Activated CD8-positive, alpha-beta memory T cell treated with anti-CD3 and anti-CD28 coated beads for 4 hours (primary cell): ENCODE measurements around the gene CAP1.
A peak's percentile ranks its signal among the peaks of the same experiment; 100 is the strongest.
"Not testable (repeated sequence)": the region's sequence is repeated elsewhere in the genome, so short reads cannot be mapped to it uniquely, and the experiment has no call there.

Experiments used
- DNase-seq, 2 donors: peaks; one replicate each; pipeline ENCODE4 v3.0.0-alpha.2; 2020; ENCODE audit warnings: low read depth in 2 of 2

CAP1 gene, protein sequence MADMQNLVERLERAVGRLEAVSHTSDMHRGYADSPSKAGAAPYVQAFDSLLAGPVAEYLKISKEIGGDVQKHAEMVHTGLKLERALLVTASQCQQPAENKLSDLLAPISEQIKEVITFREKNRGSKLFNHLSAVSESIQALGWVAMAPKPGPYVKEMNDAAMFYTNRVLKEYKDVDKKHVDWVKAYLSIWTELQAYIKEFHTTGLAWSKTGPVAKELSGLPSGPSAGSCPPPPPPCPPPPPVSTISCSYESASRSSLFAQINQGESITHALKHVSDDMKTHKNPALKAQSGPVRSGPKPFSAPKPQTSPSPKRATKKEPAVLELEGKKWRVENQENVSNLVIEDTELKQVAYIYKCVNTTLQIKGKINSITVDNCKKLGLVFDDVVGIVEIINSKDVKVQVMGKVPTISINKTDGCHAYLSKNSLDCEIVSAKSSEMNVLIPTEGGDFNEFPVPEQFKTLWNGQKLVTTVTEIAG

GRCh38 chr1:40040511-40041465, at the start of gene CAP1:
Gene CAP1, plus strand, starts transcription at chr1:40040729. Its CDS starts 18,618 bp downstream, at chr1:40059347.
- peak; percentile 99 to 100 for DNase-seq

DNA sequence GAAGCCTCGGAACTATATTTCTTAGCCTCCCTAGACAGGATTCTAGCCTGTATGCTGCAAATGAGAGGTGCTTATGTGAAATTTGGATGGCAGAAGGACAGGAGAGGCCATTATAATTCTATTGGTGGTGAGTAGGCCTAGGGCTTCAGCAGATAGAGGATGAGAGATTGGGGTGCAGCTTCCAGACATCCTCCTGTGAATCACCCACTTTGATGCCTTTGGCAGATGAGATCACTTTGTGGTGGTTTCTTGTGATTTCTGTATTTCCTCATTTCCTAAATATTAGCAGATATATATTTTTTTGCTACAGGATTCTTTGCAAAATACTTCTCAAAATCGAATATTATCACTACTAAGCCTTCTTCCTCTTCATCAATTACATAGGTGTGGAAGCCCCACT, 48.3 kb upstream of the CAP1 start:
- DNase-seq, result no peak

DNA sequence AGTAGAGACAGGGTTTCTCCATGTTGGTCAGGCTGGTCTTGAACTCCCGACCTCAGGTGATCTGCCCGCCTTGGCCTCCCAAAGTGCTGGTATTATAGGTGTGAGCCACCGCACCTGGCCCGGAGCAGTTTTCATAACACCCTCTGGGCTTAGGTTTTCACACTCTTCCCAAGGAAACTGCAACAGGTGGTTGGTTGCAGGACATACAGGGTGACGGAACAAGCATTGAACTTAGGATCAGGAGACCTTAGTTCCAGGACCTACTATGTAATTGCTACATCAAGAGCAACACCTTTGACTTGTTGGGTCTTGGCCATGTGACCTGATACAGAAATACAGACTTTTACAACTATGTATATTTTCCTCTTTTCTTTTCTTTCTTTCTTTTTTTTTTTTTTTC, 47.6 kb upstream of the CAP1 start:
- DNase-seq, result no peak

- DNase-seq, result no peak
Measured at GRCh38 chr1:39995973-39996393, 44.5 kb upstream of the CAP1 start.

- DNase-seq, result no peak
Measured at GRCh38 chr1:39996396-39997004, 44.0 kb upstream of the CAP1 start.

- DNase-seq, result no peak
Measured at GRCh38 chr1:40001456-40001855, 39.1 kb upstream of the CAP1 start.

- DNase-seq, result no peak
Measured at GRCh38 chr1:40003156-40004093, 37.1 kb upstream of the CAP1 start.

- no peak for DNase-seq
Measured at GRCh38 chr1:40004857-40005256, 35.7 kb upstream of the CAP1 start.

DNA sequence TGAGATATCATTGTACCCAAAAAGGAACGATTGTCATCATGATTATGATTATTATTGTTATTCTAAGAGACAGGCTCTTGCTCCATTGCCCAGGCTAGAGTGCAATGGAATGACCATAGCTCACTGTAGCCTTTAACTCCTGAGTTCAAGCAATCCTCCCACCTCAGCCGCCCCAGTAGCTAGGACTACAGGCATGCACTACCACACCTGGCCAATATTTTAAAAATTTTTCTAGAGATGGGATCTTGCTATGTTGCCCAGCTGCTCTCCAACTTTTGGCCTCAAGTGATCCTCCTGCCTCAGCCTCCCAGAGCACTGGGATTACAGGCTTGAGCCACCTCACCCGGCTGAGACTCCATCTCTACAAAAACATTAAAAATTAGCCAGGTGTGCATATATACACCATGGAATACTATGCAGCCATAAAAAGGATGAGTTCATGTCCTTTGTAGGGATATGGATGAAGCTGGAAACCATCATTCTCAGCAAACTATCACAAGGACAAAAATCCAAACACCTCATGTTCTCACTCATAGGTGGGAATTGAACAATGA, 33.0 kb upstream of the CAP1 start:
- not testable (repeated sequence) for DNase-seq

DNA sequence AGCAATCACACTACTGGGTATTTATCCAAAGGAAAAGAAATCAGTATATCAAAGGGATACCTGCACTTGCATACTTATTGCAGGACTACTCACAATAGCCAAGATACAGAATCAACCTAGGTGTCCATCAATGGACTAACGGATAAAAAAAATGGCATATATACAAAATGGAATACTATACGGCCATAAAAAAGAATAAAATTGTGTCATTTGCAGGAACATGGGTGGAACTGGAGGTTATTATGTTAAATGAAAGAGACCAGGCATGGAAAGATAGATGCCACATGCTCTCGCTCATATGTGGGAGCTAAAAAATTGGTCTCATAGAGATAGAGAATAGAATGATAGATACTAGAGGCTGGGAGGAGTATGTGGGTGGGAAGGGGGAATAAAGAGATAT, 29.3 kb upstream of the CAP1 start:
- DNase-seq, result no peak

- DNase-seq, result no peak
Measured at GRCh38 chr1:40014253-40014706, 26.2 kb upstream of the CAP1 start.

DNA sequence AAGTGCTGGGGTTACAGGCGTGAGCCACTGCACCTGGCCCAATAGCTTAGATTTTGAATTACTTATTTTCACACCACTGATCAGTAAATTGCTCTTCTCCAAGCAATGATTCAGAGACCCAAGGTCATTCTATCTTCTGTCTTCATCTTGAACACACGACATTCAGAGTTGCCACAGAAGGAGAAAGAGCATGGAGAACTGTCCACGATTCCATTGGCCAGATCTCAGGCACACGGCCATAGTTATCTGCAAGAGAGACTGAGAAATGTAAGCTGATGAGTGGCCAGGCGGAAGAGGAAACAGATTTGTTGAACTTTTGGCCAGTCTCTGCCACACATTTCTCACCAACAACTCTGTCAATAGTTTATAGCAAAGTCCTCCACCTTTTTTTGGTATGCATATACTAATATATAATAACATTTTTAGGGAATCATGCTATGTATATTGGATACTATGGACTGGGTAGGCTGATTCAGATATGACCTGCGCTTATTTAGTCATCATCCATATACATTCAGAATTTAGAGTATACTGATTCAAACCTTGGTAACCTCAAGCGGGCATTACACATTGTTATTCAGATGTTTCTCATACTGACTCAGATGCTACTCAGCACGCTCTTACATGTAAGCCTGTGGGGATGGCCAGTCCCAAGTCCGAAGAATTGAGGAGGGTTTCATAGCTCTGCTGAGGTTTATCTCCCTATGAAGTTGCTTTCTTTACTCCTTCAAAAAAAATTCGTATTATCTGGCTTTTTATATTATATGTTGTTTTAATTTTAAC, 25.5 kb upstream of the CAP1 start:
- no peak for DNase-seq

DNA sequence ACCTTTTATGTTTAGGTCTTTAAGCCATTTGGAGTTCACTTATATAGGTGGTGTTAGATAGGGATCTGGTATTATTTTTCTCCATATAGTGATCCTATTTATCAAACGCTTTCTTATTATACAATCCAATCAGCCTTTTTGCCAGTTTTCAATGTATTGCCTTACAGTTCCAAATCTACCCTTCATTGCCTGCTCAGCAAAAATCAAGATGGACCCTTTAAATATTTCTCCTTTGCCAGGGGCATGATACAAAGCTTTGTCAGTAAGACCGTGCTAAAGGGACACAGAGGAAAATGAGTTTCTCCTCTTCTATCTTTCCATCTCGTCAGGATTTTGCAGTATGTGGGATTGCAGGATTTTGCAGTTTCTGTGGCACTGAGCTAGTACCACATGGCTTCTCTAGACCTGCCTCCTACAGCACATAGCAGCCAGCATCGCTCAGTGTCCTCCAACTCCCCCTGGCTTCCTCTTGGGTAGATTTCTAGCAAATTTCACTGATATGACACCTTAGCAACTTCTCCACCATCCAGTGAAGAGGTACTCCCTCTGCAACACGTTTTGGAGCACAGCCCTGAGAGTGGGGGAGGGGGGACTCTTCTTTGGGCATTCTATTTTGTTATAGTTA, 22.5 kb upstream of the CAP1 start:
- DNase-seq, result no peak

DNA sequence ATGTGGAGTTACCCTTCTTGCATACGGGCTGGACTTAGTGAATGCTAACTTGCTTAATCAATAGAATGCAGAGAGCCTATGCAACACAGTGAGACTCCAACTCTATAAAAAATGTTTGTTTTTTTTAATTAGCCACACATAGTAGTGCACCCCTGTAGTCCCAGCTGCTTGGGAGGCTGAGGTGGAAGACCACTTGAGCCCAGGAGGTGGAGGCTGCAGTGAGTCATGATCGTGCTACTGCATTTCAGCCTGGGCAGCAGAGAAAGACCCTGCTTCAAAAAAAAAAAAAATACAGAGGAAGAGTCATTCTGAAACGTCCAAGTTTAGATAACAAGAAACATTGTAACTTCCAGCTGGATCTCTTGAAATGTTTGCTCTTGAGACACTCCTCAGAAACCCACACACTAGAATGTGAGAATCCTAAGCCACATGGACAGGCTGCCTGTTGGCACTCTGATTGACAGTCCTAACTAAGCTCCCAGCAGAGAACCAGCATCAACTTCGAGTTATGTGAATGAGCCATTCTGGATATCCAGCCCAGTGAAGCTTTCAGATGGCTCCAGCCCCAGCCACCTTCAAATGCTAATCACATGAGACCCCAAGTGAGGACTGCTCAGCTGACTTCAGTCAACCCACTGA, 20.0 kb upstream of the CAP1 start:
- no peak for DNase-seq

GRCh38 chr1:40023379-40023944, 17.1 kb upstream of the CAP1 start:
- no peak for DNase-seq

GRCh38 chr1:40024671-40025070, 15.9 kb upstream of the CAP1 start:
- no peak for DNase-seq

DNA sequence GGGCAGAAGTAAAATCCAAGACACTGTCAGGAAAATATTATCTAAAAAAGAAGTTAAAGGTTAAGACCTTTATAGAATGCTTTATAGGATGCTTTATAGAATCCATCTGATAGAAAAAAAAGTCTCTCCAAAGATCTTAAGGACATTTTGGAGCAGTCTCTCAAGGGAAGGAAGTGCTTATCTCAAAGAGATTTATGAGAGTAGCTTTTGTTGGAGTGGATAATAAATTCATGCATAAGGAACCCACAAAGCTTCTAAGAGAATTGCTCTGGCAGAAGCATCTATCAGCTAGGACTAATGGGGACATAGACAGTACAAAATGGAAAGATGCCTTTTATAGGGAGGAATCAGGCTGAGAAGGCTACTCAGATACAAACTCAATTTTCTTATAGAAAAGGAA, 12.9 kb upstream of the CAP1 start:
- DNase-seq, result no peak

DNA sequence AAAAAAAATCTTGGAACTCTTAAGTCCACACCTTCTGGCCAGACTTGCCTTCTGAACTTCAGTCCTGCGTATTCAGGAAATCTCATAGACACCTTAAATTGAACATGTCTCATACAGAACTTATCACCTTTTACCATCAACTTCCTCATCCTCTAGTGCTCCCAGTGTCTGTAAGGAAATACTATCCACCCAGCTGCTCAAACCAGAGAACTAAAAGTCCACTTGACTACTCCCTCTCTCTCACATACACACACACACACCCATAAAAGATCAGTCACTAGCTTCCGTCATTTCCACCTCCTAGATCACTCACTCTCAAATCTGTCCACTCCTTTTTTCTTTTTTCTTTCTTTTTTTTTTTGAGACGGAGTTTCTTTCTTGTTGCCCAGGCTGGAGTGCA, 10.9 kb upstream of the CAP1 start:
- DNase-seq, result no peak
